Peyer's patch (tissue), 4 donors: ENCODE measurements around the gene SLC13A2. TPM values are rescaled to one million over a fixed set of nuclear protein-coding genes. Genes with fewer than 3 reads are reported as not detected.

Source experiments
- DNase-seq, 3 donors: peaks; one replicate each; pipeline ENCODE4 v3.0.0-alpha.2; 2017 to 2019
- H3K27ac ChIP-seq, 4 donors: fragments of 200-600 bp; sonication (generic); one replicate each; pipeline ENCODE4 v1.5.1; 2016 to 2019
- H3K27me3 ChIP-seq, 2 donors: fragments of 200-600 bp; sonication (generic); one replicate each; pipeline ENCODE4 v1.5.1; 2019
- H3K36me3 ChIP-seq, 3 donors: fragments of 200-600 bp; sonication (generic); one replicate each; pipeline ENCODE4 v1.5.1; 2016 to 2019
- H3K4me1 ChIP-seq, 4 donors: fragments of 200-600 bp; sonication (generic); one replicate each; pipeline ENCODE4 v1.5.1; 2016 to 2019
- H3K4me3 ChIP-seq, 4 donors: fragments of 200-600 bp; sonication (generic); 1 replicate in 3 of 4; 2 replicates in 1 of 4; pipeline ENCODE4 v1.5.1; 2016 to 2019; ENCODE audit warnings: mild to moderate bottlenecking in 1 of 4
- H3K9me3 ChIP-seq, 4 donors: fragments of 200-600 bp; sonication (generic); one replicate each; pipeline ENCODE4 v1.5.1; 2016 to 2019; ENCODE audit warnings: mild to moderate bottlenecking in 1 of 4
- POLR2A ChIP-seq, 2 donors: fragments of 450-650 bp; IDR thresholded peaks; one replicate each; pipeline ENCODE4 v1.5.1; 2017; ENCODE audit warnings: antibody characterized with exemption in 2 of 2, mild to moderate bottlenecking in 2 of 2, moderate library complexity in 2 of 2
- total RNA-seq, 4 donors: library from RNA; depleted of rRNA; stranded (reverse); fragments of >200 nt; gene quantifications; one replicate each; pipeline ENCODE4 v1.1.0, GENCODE V29; 2016
- TF ChIP-seq, protein P1 (sequence below), 6 experiments: fragments of 450-650 bp in 4 of 6; fragments of 200-600 bp in 2 of 6; sonication (generic) in 1 of 6; IDR thresholded peaks; one replicate each; pipeline ENCODE4 v1.5.1; 2017 to 2019; ENCODE audit warnings: antibody characterized with exemption in 6 of 6, mild to moderate bottlenecking in 3 of 6, moderate library complexity in 1 of 6

Gene SLC13A2
- total RNA-seq, 4 donors from 2014 or later: 11.6 to 612 (median 544) TPM

DNA sequence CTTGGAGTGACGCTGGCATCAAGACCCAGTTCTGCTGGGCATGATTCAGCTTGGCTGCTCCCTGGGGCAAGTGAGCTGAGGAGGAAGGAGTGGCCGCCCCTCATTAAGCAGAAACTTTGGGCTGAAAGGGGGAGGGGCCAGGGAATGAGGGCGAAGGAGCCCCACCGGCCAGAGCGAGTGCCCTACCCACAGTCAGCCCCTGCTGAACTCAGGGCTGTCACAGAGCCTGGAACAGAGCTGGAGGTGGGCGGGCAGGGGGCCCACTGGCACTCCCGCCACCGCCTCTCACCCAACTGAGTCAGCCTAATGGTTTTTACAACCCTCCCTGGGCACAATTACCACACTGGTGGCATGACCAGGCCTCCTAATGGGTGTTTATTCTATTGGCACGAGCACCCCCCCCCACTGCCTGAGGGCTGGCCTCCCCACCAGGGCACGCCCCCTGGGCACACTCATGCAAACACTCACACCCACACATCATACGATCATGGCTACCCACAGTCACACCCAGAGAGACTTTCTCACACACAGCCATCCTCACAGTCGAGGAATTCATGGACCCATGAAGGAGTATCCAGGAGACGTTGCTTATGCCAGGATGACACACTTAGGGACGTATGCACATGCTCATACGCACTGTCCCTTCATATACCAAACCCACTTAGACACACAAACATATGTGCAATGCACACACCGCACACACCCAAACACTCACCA lies 59.8 kb downstream of the SLC13A2 start:
- TF ChIP-seq POLR2A (IDR thresholded peaks at IDR 0.05): no peak
- Histone ChIP-seq H3K36me3 (no peaks in the 10 kb centered on the region), H3K27ac (no peak overlapping the region), H3K9me3 (no peaks in the 10 kb centered on the region), H3K4me3 (no peak overlapping the region), H3K4me1 (no peaks in the 10 kb centered on the region), H3K27me3 (no peaks in the 10 kb centered on the region)
- DNase-seq: peak in 1 of 3 donors; percentile 56

DNA sequence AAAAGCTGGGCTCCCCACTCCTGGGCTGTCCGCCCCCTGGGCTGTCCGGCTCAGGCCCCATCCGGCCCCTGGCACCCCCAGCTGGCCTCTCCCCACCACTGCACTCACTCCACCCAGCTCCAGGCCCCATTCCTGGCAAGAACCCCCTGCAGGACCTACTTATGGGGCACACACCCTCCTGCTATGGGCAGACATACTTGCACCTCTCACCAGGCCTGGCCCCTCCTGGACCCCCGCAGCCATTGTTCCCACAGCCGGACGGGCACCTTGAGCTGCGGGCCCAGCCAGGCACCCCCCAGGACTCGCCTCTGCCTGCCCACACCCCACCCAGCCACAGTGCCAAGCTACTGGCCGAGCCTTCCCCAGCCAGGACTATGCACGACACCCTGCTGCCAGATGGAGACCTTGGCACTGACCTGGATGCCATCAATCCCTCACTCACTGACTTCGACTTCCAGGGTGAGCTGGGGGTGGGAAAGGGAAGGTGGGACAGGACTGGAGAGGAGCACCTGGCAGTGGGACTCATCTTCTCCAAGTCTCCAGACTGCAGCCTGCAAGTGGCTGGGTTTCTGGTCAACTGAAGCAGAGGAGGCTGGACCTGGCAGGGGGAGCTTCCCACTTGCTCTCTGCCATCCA lies 61.4 kb downstream of the SLC13A2 start:
- no peak overlapping the region for H3K27ac ChIP-seq
- H3K36me3 ChIP-seq: no peaks in the 10 kb centered on the region
- H3K9me3 ChIP-seq: no peaks in the 10 kb centered on the region
- H3K4me3 ChIP-seq: no peak overlapping the region
- no peaks in the 10 kb centered on the region for H3K4me1 ChIP-seq
- no peak for DNase-seq
- H3K27me3 ChIP-seq: no peaks in the 10 kb centered on the region
- TF ChIP-seq, protein P1, sequence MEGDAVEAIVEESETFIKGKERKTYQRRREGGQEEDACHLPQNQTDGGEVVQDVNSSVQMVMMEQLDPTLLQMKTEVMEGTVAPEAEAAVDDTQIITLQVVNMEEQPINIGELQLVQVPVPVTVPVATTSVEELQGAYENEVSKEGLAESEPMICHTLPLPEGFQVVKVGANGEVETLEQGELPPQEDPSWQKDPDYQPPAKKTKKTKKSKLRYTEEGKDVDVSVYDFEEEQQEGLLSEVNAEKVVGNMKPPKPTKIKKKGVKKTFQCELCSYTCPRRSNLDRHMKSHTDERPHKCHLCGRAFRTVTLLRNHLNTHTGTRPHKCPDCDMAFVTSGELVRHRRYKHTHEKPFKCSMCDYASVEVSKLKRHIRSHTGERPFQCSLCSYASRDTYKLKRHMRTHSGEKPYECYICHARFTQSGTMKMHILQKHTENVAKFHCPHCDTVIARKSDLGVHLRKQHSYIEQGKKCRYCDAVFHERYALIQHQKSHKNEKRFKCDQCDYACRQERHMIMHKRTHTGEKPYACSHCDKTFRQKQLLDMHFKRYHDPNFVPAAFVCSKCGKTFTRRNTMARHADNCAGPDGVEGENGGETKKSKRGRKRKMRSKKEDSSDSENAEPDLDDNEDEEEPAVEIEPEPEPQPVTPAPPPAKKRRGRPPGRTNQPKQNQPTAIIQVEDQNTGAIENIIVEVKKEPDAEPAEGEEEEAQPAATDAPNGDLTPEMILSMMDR (IDR thresholded peaks at IDR 0.05): no peak
- no peak for TF ChIP-seq POLR2A (IDR thresholded peaks at IDR 0.05)

DNA sequence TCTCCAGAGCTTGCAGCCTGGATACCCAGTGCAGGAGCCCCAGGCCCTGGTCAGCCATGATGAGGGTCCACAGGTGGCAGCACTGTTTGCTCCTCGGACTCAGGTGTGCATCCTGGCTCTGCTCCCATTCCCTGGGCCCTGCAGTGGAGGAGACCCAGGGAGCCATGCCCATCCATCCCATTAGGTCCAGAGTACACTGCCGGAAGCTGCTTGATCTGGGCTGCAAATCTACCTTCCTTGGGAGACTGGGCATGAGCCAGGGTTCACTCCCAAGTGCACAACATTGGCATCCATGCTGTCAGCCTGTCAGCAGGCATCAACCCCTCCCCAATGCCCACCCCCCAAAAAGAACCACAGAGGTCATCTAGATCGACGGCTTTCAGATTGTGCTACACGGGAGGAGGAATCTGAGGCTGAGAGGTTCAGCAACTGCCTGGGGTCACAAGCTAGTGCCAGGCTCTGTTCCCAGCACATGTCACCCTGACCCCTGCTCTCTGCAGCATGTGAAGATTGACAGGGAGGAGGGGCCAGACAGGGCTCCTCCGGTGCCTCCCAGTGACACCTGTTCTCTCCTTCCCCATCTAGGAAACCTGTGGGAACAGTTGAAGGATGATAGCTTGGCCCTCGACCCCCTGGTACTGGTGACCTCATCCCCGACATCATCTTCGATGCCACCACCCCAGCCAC lies 63.2 kb downstream of the SLC13A2 start:
- H3K4me3 ChIP-seq: no peak overlapping the region
- no peak overlapping the region for H3K27ac ChIP-seq
- TF ChIP-seq, protein P1 (IDR thresholded peaks at IDR 0.05): no peak
- no peak for TF ChIP-seq POLR2A (IDR thresholded peaks at IDR 0.05)
- H3K36me3 ChIP-seq: no peaks in the 10 kb centered on the region
- H3K9me3 ChIP-seq: no peaks in the 10 kb centered on the region
- no peak for DNase-seq
- H3K4me1 ChIP-seq: no peaks in the 10 kb centered on the region
- H3K27me3 ChIP-seq: no peaks in the 10 kb centered on the region

DNA sequence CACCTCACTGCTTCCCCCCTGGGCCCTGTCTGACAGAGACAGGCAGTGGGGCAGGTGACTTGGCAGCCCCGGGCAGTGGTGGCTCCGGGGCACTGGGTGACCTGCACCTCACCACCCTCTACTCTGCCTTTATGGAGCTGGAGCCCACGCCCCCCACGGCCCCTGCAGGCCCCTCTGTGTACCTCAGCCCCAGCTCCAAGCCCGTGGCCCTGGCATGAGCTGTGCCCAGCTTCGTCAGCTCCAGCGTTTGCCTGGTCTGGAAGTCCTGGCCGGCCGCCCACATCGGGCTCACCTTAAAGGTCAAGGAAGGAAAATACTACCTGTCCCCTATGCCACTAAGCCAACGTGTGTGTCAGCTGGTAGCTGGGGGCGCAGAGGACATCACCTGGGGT lies 63.8 kb downstream of the SLC13A2 start:
- H3K27ac ChIP-seq: no peak overlapping the region
- H3K4me1 ChIP-seq: no peaks in the 10 kb centered on the region
- DNase-seq: no peak
- no peaks in the 10 kb centered on the region for H3K36me3 ChIP-seq
- no peaks in the 10 kb centered on the region for H3K27me3 ChIP-seq
- H3K4me3 ChIP-seq: no peak overlapping the region
- TF ChIP-seq, protein P1 (IDR thresholded peaks at IDR 0.05): no peak
- no peak for TF ChIP-seq POLR2A (IDR thresholded peaks at IDR 0.05)
- no peaks in the 10 kb centered on the region for H3K9me3 ChIP-seq

DNA sequence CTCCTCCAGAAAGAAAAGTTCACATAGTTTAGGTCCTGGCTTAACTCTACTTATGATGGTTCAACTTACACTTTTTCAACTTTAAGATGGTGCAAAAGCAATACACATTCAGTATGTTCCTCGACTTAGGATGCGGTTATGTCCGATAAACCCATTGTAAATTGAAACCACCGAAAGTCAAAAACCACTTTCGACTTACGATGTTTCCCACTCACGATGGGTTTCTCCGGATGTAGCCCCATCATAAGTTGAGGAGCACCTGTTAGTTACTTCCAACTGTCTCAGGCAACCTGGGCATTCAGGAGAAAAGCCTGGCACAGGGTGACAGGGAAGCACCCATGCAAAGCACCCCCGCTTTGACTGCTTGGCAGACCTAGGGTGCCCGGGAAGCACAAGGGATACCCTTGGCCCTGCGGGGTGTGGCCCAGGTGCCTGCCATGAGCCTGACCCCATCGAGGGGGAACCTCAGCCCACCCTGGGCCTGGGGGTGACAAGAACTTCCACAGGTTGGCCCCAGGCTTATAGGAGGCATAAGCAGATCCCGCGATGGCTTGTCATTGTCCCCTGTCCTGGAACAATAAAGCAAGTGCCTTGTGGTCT lies 65.0 kb downstream of the SLC13A2 start:
- DNase-seq: no peak
- H3K36me3 ChIP-seq: no peaks in the 10 kb centered on the region
- no peaks in the 10 kb centered on the region for H3K9me3 ChIP-seq
- no peaks in the 10 kb centered on the region for H3K27me3 ChIP-seq
- H3K4me1 ChIP-seq: no peaks in the 10 kb centered on the region
- TF ChIP-seq, protein P1 (IDR thresholded peaks at IDR 0.05): no peak
- TF ChIP-seq POLR2A (IDR thresholded peaks at IDR 0.05): no peak
- H3K4me3 ChIP-seq: no peak overlapping the region
- H3K27ac ChIP-seq: no peak overlapping the region

DNA sequence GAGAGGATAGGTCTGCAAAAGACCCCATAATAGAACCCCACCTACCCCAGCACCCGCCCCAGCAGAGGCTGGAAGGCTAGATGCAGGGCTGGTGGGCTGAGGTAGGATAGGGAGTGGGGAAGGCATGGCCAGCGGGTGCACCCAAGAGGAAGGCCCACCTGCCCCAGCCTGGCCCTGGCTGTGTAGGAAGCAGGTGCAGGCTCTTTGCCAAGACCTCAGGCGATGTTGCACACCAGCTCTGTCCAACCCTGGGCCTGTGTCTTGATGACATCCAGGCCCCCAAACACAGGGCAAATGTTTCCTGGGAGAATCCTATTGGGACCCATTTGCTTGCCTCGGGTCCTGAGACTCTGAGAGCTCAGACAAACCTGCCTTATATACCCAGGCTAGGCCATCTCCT lies 66.8 kb downstream of the SLC13A2 start:
- peak in 1 of 3 donors; percentile 28 for DNase-seq
- H3K36me3 ChIP-seq: no peaks in the 10 kb centered on the region
- H3K4me3 ChIP-seq: no peak overlapping the region
- no peak for TF ChIP-seq POLR2A (IDR thresholded peaks at IDR 0.05)
- TF ChIP-seq, protein P1 (IDR thresholded peaks at IDR 0.05): no peak
- H3K27me3 ChIP-seq: no peaks in the 10 kb centered on the region
- H3K4me1 ChIP-seq: no peaks in the 10 kb centered on the region
- no peak overlapping the region for H3K27ac ChIP-seq
- no peaks in the 10 kb centered on the region for H3K9me3 ChIP-seq
